ENCODE data around the gene STAMBPL1.
"Not testable (repeated sequence)": the region's sequence is repeated elsewhere in the genome, so short reads cannot be mapped to it uniquely, and the experiment has no call there.

Gene STAMBPL1

DNA sequence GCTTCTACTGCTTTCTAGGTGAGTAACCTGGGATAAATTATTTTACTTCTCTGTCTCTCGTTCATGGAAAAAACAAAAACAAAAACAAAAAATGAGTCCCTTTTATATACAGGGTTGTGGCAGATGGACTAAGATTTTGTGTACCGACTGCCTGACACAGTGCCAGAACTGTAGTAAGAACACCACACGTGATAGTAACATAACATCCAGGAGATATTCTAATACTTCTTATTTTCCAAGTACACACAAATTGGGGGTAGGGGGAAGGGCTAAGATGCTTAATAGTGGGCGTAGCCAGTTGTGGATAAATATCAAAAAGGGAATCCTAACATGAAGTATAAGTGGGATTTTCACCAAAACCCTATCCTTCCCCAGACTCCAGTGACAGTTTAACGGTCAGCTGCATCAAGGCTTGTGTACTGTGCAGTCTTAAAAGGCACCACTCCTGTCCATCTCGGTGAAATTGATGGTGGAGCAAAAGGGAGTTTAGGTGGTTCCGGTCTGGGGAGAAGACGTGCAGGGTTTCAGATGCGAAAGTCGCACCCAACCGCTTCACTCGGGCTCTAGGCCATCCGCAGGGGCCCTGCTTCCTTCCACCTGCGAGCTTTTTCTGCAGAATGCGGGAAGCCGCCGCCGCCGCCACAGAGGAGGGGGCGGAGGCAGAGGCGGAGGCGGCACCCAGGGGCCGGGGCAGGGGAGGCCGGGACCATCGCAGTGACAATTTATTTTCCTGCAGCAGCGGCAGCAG lies at the start of gene STAMBPL1:
Gene STAMBPL1 (plus strand): TSS at position 712 of the 748 bp plus-strand sequence. CDS start 21,464 bp downstream, outside the sequence.
- DNase-seq (ENCODE audit: low read depth in 2 of 2): peak; percentile 54 to 68

DNA sequence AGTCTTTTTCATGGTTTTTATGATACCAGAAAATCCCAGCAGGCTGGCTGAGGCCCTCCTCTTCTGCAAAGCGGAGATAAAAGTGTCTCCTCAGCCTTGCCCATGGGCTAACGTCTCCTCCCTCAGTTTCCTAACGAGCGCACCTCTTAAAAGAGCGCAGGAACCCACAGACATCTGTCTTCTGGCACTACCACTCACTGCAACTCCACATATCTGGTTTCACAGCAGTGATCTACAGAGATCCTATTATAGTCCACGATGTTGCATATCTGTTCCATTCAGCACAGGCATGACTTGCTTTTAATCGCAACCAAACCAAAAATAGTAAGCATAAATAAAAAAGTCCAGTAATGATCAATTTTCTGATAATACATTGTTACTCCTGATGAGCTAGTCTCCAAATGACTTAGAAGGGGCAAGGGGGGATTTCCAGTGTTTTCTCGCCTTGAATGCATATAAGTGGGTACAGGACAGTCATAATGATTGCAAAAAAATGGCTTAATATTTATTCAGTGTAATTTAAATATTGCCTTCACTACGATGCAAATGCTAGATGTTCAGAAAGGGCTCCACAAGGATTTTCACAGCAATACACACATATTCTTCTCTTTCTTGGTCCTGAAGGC lies 49.3 kb upstream of the STAMBPL1 start:
- DNase-seq (ENCODE audit: low read depth in 2 of 2): no peak

DNA sequence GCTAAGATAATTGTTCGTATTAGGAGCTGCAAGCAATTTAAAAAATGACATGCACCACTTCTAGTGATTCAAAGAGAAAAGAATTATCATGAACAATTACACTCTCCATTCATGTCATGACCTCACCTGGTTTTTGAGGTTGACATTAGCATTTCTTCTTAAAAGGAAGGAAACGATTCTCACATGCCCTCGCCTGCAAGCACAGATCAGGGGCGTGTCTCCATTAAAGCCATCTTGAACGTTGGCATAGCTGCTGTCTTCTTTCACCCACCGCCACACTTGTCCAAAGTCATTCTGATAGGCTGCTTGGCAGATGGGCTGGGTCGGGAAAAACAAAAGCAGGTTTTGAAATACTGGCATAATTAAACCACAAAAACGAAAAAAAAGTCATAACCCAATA lies 48.3 kb upstream of the STAMBPL1 start:
- DNase-seq (ENCODE audit: low read depth in 2 of 2): no peak

DNA sequence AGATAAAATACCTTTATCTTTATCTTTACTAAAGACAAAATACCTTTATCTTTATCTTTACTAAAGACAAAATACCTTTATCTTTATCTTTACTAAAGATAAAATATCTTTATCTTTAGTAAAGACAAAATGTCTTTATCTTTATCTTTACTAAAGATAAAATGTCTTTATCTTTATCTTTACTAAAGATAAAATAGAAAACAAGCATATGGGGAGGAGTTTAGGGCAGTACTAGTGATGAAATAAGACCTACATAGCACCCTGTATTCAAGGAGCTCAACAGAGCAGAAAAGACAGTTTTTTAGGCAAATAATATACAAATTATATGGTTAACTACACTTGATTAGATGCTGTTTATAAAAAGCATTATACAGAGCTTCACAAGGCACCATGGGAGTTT lies 47.7 kb upstream of the STAMBPL1 start:
- no peak for DNase-seq (ENCODE audit: low read depth in 2 of 2)

- DNase-seq (ENCODE audit: low read depth in 2 of 2): no peak
Observed at GRCh38 chr10:88833156-88833555, 46.9 kb upstream of the STAMBPL1 start.

DNA sequence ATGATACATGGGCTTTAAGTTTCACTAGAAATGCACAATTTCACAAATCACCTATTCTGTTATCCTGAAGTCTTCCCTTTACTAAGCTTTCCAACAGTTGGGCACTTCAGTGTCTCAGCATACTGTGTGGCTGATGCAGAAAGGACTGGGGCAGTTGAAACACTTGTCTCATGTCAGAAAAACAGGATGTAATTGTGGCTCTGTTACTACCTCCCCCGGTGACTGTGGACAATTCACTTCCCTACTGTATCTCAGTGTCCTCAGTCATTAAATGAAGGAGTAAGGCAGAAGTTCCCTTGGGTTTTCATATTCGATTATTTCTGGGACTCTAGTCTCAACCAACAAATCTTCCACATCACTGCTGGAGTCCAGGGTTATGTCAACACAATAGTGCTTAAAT lies 46.3 kb upstream of the STAMBPL1 start:
- DNase-seq (ENCODE audit: low read depth in 2 of 2): no peak

DNA sequence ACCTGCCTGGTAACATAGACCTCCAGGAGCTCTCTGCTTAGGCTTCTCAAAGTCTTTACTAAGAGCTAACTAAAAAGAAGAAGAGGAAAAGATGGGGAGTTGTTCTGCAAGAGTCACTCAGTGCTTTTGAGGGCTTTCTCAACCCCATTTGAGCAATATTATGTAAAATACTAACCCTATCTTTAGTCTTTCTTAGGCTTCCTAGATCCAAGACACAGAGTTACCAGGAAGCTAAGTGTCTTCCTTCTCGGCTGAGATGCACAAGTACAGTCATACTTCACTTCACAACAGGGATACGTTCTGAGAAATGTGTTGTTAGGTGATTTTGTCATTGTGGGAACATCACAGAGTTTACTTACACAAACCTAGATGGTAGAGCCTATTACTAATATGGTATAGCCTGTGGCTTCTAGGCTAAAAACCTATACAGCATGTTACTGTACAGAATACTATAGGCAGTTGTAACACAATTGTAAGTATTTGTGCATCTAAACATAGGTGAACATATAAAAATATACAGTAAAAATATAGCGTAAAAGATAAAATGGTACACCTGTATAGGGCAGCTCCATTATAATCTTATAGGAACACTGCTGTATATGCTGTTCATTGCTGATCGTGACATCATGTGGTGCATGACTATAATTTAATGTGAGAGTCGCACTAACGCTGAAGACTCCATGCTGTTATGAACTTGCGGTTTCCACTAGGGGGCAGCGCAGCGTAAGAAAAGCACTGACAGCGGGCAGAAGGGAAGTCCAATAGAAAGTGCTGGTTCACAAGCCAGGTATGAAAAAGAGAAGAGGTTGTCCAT lies 44.7 kb upstream of the STAMBPL1 start:
- DNase-seq (ENCODE audit: low read depth in 2 of 2): peak; percentile 67 to 85

- DNase-seq (ENCODE audit: low read depth in 2 of 2): no peak
Observed at GRCh38 chr10:88835910-88836221, 44.2 kb upstream of the STAMBPL1 start.

DNA sequence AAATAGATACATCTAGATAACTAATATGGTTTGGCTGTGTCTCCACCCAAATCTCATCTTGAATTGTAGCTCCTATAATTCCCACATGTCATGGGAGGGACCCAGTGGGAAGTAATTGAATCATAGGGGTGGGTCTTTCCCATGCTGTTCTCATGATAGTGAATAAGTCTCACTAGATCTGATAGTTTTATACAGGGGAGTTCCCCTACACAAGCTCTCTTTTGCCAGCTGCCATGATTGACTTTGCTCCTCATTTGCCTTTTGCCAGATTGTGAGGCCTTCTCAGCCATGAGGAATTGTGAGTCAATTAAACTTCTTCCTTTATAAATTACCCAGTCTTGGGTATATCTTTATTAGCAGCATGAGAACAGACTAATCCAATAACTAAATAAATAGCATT lies 42.4 kb upstream of the STAMBPL1 start:
- DNase-seq (ENCODE audit: low read depth in 2 of 2): not testable (repeated sequence)

- no peak for DNase-seq (ENCODE audit: low read depth in 2 of 2)
Observed at GRCh38 chr10:88838766-88839350, 41.2 kb upstream of the STAMBPL1 start.

- DNase-seq (ENCODE audit: low read depth in 2 of 2): no peak
Observed at GRCh38 chr10:88840104-88840503, 39.9 kb upstream of the STAMBPL1 start.

DNA sequence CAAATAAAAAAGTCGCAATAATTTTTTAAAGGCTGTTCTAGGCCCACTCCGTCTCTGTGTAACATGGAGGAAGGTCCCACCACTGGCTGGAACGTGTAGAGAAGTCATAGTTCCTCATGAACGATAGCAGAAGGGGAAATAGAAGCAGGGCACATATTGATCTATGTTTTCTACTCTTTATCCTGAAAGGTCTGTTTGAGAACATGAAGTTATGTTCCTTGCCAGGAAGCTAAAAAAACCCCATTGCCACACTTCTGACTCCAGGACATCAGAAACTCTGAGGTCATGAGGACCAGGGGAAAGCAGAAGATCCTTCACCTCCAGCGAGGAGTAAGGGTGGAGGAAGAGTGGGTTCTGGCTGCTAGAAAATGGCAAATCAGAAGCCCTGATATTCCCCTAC lies 39.2 kb upstream of the STAMBPL1 start:
- no peak for DNase-seq (ENCODE audit: low read depth in 2 of 2)

DNA sequence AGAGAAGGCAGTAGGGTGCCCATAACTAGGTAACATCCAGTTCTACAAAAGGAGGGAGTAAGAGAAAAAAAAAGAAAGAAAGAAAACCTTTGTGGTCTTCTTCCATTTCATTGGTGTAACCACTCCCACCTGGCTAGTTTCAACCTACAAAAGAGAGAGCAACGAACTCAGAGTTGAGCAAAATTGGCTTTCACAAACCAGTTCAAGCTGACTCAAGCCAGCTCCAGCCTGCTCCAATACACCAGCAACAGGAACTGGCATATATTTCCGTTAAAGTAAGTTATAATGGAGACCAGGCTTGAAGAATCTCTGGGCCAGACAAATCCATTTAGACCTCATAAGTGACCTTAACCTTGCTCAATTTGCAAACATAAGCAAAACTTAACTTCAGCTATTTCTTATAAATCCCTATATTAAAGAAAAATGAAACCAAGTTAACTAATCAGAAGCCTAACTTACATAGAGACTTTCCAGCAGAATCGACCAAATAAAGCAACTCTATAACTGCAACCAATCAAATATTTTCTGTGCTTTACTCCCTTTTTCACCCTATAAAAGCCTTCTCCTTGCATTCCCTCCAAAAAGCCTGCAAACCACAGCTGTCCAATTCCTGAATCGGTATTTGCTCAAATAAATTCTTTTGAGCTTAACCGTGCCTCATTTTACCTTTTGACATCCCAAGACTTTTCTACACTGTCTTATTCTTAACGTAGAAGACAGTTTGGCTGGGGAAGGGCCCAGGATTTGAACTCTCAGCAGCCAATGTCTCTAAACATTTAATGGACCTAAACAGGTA lies 38.5 kb upstream of the STAMBPL1 start:
- no peak for DNase-seq (ENCODE audit: low read depth in 2 of 2)

DNA sequence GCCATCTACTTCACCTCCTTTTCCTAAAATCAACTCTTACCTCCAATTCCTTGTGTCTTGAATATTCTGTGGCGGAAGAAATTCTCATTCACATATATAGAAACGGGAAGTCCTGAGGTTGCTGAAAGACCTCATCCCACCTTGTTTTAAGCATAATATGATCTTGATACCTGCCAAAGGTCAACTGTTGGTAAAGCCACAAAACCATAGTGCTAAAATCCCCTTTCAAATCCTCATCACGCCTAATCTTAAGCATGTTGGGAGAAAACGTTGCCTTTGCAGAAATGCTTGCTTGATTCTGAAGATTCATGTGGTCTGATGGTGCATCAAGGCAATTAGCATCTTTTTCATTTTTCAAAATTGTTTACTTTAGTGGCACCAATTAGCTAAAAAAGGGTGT lies 36.9 kb upstream of the STAMBPL1 start:
- DNase-seq (ENCODE audit: low read depth in 2 of 2): no peak

GRCh38 chr10:88848499-88848898 lies 31.5 kb upstream of the STAMBPL1 start:
- no peak for DNase-seq (ENCODE audit: low read depth in 2 of 2)

- no peak for DNase-seq (ENCODE audit: low read depth in 2 of 2)
Observed at GRCh38 chr10:88849234-88849633, 30.8 kb upstream of the STAMBPL1 start.

- DNase-seq (ENCODE audit: low read depth in 2 of 2): no peak
Observed at GRCh38 chr10:88850712-88851111, 29.3 kb upstream of the STAMBPL1 start.

GRCh38 chr10:88851706-88852105 lies 28.3 kb upstream of the STAMBPL1 start, which contains the start of gene ANKRD22:
Gene ANKRD22, minus strand, starts transcription at chr10:88851844. Its CDS starts 237 bp downstream, at chr10:88851607.
- no peak for DNase-seq (ENCODE audit: low read depth in 2 of 2)

DNA sequence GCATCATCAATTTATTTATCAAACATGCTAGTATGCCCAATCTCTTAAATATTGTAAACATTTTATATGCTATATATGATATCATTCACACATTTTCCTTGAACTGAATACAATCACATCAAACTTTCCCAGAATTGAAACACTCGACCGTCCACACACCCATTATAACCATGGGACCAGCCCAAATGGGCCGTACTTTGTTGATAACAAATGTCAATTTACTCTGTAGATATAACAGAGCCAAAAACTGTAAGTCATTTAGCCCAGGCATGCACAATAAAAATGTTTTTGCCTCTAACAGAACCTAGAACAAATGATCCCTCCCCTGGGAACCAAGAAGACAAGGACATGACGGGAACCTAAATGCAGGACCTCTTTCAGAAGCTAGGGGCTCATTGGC lies 27.7 kb upstream of the STAMBPL1 start:
- DNase-seq (ENCODE audit: low read depth in 2 of 2): no peak

GRCh38 chr10:88853155-88853881 lies 26.7 kb upstream of the STAMBPL1 start:
- no peak for DNase-seq (ENCODE audit: low read depth in 2 of 2)

- DNase-seq (ENCODE audit: low read depth in 2 of 2): no peak
Observed at GRCh38 chr10:88854684-88855083, 25.4 kb upstream of the STAMBPL1 start.

All from stimulated activated CD4-positive, alpha-beta T cell treated with anti-CD3 and anti-CD28 coated beads, Interleukin-12 subunit alpha, Interleukin-12 subunit beta, amount 100 ng/mL, for 24 hours (primary cell).